Tibial nerve (tissue), 3 donors: ENCODE data around the gene BTG2.

Experiments
- CTCF ChIP-seq, 5 experiments: fragments of 200-600 bp in 3 of 5; fragments of 450-650 bp in 2 of 5; sonication (generic) in 3 of 5; IDR thresholded peaks; one replicate each; pipeline ENCODE4 v1.5.1; 2016 to 2019; ENCODE audit warnings: antibody characterized with exemption in 5 of 5, mild to moderate bottlenecking in 3 of 5, moderate library complexity in 2 of 5
- POLR2A ChIP-seq, 2 donors: fragments of 450-650 bp; IDR thresholded peaks; one replicate each; pipeline ENCODE4 v1.6.1; 2017; ENCODE audit warnings: antibody characterized with exemption in 2 of 2, mild to moderate bottlenecking in 2 of 2, moderate library complexity in 2 of 2

- TF ChIP-seq CTCF (IDR thresholded peaks at IDR 0.05) = no peak
- no peak for TF ChIP-seq POLR2A (IDR thresholded peaks at IDR 0.05)
These were observed 430 bp downstream of the BTG2 start for GRCh38 chr1:203305809-203306088.
